ENCODE measurements around the gene SKIL.
A peak's percentile ranks its signal among the peaks of the same experiment; 100 is the strongest.
"Not testable (repeated sequence)": the region's sequence is repeated elsewhere in the genome, so short reads cannot be mapped to it uniquely, and the experiment has no call there.

Gene SKIL

GRCh38 chr3:170357176-170358041, at the start of gene SKIL:
TSS of gene SKIL (plus strand) at chr3:170357715. CDS start at chr3:170360332, 2,617 bp downstream.
- peak; percentile 88 for DNase-seq (ENCODE audit: low read depth)

- no peak for DNase-seq (ENCODE audit: low read depth)
Measured at GRCh38 chr3:170309046-170309445, 48.5 kb upstream of the SKIL start.

- no peak for DNase-seq (ENCODE audit: low read depth)
Measured at GRCh38 chr3:170317954-170318353, 39.6 kb upstream of the SKIL start.

GRCh38 chr3:170320461-170321121, 36.9 kb upstream of the SKIL start:
- DNase-seq (ENCODE audit: low read depth) = no peak

- DNase-seq (ENCODE audit: low read depth) = no peak
Measured at GRCh38 chr3:170321321-170322034, 36.0 kb upstream of the SKIL start.

GRCh38 chr3:170322566-170323269, 34.8 kb upstream of the SKIL start:
- DNase-seq (ENCODE audit: low read depth) = no peak

GRCh38 chr3:170323331-170323730, 34.2 kb upstream of the SKIL start:
- no peak for DNase-seq (ENCODE audit: low read depth)

GRCh38 chr3:170324962-170325361, 32.6 kb upstream of the SKIL start:
- no peak for DNase-seq (ENCODE audit: low read depth)

- no peak for DNase-seq (ENCODE audit: low read depth)
Measured at GRCh38 chr3:170327040-170327808, 30.3 kb upstream of the SKIL start.

GRCh38 chr3:170327868-170328548, 29.5 kb upstream of the SKIL start:
- not testable (repeated sequence) for DNase-seq (ENCODE audit: low read depth)

GRCh38 chr3:170330366-170330765, 27.1 kb upstream of the SKIL start:
- DNase-seq (ENCODE audit: low read depth) = no peak

- DNase-seq (ENCODE audit: low read depth) = no peak
Measured at GRCh38 chr3:170331143-170331542, 26.4 kb upstream of the SKIL start.

- no peak for DNase-seq (ENCODE audit: low read depth)
Measured at GRCh38 chr3:170337420-170337819, 20.1 kb upstream of the SKIL start.

- no peak for DNase-seq (ENCODE audit: low read depth)
Measured at GRCh38 chr3:170338690-170339340, 18.7 kb upstream of the SKIL start.

GRCh38 chr3:170342273-170342672, 15.2 kb upstream of the SKIL start:
- DNase-seq (ENCODE audit: low read depth) = not testable (repeated sequence)

- DNase-seq (ENCODE audit: low read depth) = not testable (repeated sequence)
Measured at GRCh38 chr3:170343859-170344258, 13.7 kb upstream of the SKIL start.

GRCh38 chr3:170344971-170345370, 12.5 kb upstream of the SKIL start:
- no peak for DNase-seq (ENCODE audit: low read depth)

- no peak for DNase-seq (ENCODE audit: low read depth)
Measured at GRCh38 chr3:170346481-170347392, 10.8 kb upstream of the SKIL start.
